MM.1S (cell line): ENCODE measurements around the gene ZNF366.

ENCODE experiments used
- DNase-seq: peaks from one replicate; pipeline ENCODE4 v3.0.0-alpha.2; 2015
- H2AFZ ChIP-seq: fragments of 300-600 bp; sonication (generic); 2 replicates; pipeline ENCODE4 v1.6.0; 2016; ENCODE audit warnings: antibody characterized with exemption, low read length
- H3F3A ChIP-seq: fragments of 300-600 bp; sonication (generic); 2 replicates; pipeline ENCODE4 v1.6.1; 2016; ENCODE audit warnings: mild to moderate bottlenecking, antibody characterized with exemption, low read length, moderate library complexity, mixed read lengths; ENCODE audit not compliant: insufficient read depth
- H3K27ac ChIP-seq: fragments of 300-600 bp; sonication (generic); 2 replicates; pipeline ENCODE4 v1.5.1; 2016; ENCODE audit warnings: mild to moderate bottlenecking, low read length
- H3K27me3 ChIP-seq: fragments of 300-600 bp; sonication (generic); replicated peaks from 2 replicates; pipeline ENCODE4 v1.6.0; 2016; ENCODE audit warnings: low read length; ENCODE audit not compliant: insufficient read depth
- H3K36me3 ChIP-seq: fragments of 300-600 bp; sonication (generic); replicated peaks from 2 replicates; pipeline ENCODE4 v1.6.1; 2016; ENCODE audit warnings: mild to moderate bottlenecking, low read length, mixed read lengths; ENCODE audit not compliant: insufficient read depth
- H3K4me1 ChIP-seq: fragments of 300-600 bp; sonication (generic); 2 replicates; pipeline ENCODE4 v1.6.1; 2016; ENCODE audit warnings: low read length, mixed read lengths
- H3K4me2 ChIP-seq: fragments of 300-600 bp; sonication (generic); 2 replicates; pipeline ENCODE4 v1.6.0; 2016; ENCODE audit warnings: low read depth, low read length
- H3K4me3 ChIP-seq: fragments of 300-600 bp; sonication (generic); 2 replicates; pipeline ENCODE4 v1.5.1; 2016; ENCODE audit warnings: low read length, mixed read lengths
- H3K79me2 ChIP-seq: fragments of 300-600 bp; sonication (generic); 2 replicates; pipeline ENCODE4 v1.6.1; 2016; ENCODE audit warnings: mixed run types, low read length, mixed read lengths
- H3K9ac ChIP-seq: fragments of 300-600 bp; sonication (generic); 2 replicates; pipeline ENCODE4 v1.6.1; 2016; ENCODE audit warnings: low read length, mixed read lengths
- H3K9me2 ChIP-seq: fragments of 300-600 bp; sonication (generic); replicated peaks from 2 replicates; pipeline ENCODE4 v1.6.1; 2016; ENCODE audit warnings: mild to moderate bottlenecking, low read length, mixed read lengths; ENCODE audit not compliant: insufficient read depth
- H3K9me3 ChIP-seq: fragments of 300-600 bp; sonication (generic); replicated peaks from 2 replicates; pipeline ENCODE4 v1.6.1; 2016; ENCODE audit warnings: mild to moderate bottlenecking, low read length, mixed read lengths; ENCODE audit not compliant: insufficient read depth
- H4K20me1 ChIP-seq: fragments of 300-600 bp; sonication (generic); 2 replicates; pipeline ENCODE4 v1.6.1; 2016; ENCODE audit warnings: mild to moderate bottlenecking, low read length, moderate library complexity, mixed read lengths; ENCODE audit not compliant: insufficient read depth
- EZH2 ChIP-seq: fragments of 300-600 bp; sonication (generic); optimal IDR thresholded peaks from 2 replicates; pipeline ENCODE3; 2017; ENCODE audit warnings: low read depth, mild to moderate bottlenecking, antibody characterized with exemption, low read length, mixed read lengths
- EZH2phosphoT487 ChIP-seq: fragments of 300-600 bp; sonication (generic); IDR thresholded peaks from 2 replicates; pipeline ENCODE4 v1.6.1; 2018; ENCODE audit warnings: antibody characterized with exemption, low read length
- TF ChIP-seq, protein P1 (sequence below): fragments of 300-600 bp; sonication (generic); IDR thresholded peaks from 2 replicates; pipeline ENCODE4 v1.5.1; 2016; ENCODE audit warnings: antibody characterized with exemption, low read length, mixed read lengths

ZNF366 gene

GRCh38 chr5:72458407-72458806 lies 48.8 kb downstream of the ZNF366 start:
- no peak overlapping the region for H2AFZ ChIP-seq
- TF ChIP-seq, protein P1, sequence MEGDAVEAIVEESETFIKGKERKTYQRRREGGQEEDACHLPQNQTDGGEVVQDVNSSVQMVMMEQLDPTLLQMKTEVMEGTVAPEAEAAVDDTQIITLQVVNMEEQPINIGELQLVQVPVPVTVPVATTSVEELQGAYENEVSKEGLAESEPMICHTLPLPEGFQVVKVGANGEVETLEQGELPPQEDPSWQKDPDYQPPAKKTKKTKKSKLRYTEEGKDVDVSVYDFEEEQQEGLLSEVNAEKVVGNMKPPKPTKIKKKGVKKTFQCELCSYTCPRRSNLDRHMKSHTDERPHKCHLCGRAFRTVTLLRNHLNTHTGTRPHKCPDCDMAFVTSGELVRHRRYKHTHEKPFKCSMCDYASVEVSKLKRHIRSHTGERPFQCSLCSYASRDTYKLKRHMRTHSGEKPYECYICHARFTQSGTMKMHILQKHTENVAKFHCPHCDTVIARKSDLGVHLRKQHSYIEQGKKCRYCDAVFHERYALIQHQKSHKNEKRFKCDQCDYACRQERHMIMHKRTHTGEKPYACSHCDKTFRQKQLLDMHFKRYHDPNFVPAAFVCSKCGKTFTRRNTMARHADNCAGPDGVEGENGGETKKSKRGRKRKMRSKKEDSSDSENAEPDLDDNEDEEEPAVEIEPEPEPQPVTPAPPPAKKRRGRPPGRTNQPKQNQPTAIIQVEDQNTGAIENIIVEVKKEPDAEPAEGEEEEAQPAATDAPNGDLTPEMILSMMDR: no peak
- TF ChIP-seq EZH2: no peak
- no peak for TF ChIP-seq EZH2phosphoT487
- H3K9me3 ChIP-seq: no peaks in the 10 kb centered on the region
- H3K79me2 ChIP-seq: no peaks in the 10 kb centered on the region
- no peaks in the 10 kb centered on the region for H3F3A ChIP-seq
- H3K27me3 ChIP-seq: no peaks in the 10 kb centered on the region
- H3K36me3 ChIP-seq: no peaks in the 10 kb centered on the region
- no peak overlapping the region for H3K27ac ChIP-seq
- no peaks in the 10 kb centered on the region for H4K20me1 ChIP-seq
- DNase-seq: no peak
- H3K9ac ChIP-seq: no peak overlapping the region
- H3K4me3 ChIP-seq: no peak overlapping the region
- H3K4me1 ChIP-seq: no peaks in the 10 kb centered on the region
- H3K9me2 ChIP-seq: no peaks in the 10 kb centered on the region
- no peak overlapping the region for H3K4me2 ChIP-seq

- Histone ChIP-seq H3K4me1 (no peaks in the 10 kb centered on the region), H3K9me3 (no peaks in the 10 kb centered on the region), H3K4me3 (no peak overlapping the region), H3K36me3 (no peaks in the 10 kb centered on the region), H3K79me2 (no peaks in the 10 kb centered on the region), H2AFZ (no peak overlapping the region), H3K27me3 (no peaks in the 10 kb centered on the region), H3F3A (no peaks in the 10 kb centered on the region), H4K20me1 (no peaks in the 10 kb centered on the region), H3K9ac (no peak overlapping the region), H3K9me2 (no peaks in the 10 kb centered on the region), H3K27ac (no peak overlapping the region), H3K4me2 (no peak overlapping the region)
- TF ChIP-seq EZH2phosphoT487: no peak
- TF ChIP-seq, protein P1: no peak
- no peak for TF ChIP-seq EZH2
- no peak for DNase-seq
Measured at GRCh38 chr5:72457491-72457890, 49.7 kb downstream of the ZNF366 start.

DNA sequence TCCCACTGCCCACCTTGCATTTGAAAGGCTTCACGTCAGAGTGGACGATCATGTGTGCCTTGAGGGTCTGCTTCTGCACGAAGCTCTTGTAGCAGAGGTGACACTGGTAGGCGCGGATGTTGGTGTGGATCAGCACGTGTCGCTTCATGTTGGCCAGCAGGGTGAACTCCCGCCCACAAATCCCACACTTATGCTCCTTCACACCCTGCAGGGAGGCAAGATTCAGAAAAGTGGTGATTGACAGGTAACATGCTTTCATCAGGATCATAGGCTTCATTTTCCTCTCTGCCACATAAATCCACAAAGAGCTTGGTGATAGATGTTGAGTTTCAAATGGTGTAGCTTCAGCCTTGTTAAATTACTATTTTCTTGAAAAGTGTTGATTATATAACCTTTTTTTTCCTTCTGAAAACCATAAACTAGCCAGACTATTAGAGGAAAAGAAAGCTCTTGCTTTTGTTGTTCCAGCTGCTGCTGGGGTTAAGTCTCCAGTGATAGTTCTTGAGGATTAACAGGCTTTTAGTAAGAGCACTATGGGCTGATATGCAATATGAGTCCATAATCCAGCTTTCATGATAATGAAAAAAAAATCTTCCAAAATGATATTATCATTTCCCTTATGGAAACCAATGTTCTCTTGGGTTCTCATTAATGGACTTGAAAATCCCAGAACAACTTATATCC lies 50.7 kb downstream of the ZNF366 start:
- Histone ChIP-seq H3K9ac (no peak overlapping the region), H3K27ac (no peak overlapping the region), H3K4me1 (no peaks in the 10 kb centered on the region), H3K36me3 (no peaks in the 10 kb centered on the region), H2AFZ (no peak overlapping the region), H3K27me3 (no peaks in the 10 kb centered on the region), H3K4me2 (no peak overlapping the region), H3K79me2 (no peaks in the 10 kb centered on the region), H3K4me3 (no peak overlapping the region), H3K9me3 (no peaks in the 10 kb centered on the region), H3K9me2 (no peaks in the 10 kb centered on the region), H4K20me1 (no peaks in the 10 kb centered on the region), H3F3A (no peaks in the 10 kb centered on the region)
- no peak for DNase-seq
- TF ChIP-seq, protein P1: no peak
- TF ChIP-seq EZH2: no peak
- no peak for TF ChIP-seq EZH2phosphoT487
